Fibroblast of skin of right quadriceps (primary cell): ENCODE results near the gene SLC22A23.

Source experiments
- DNase-seq: peaks from one replicate; pipeline ENCODE4 v3.0.0-alpha.2; 2013

Gene SLC22A23

GRCh38 chr6:3421791-3422434 is 34.9 kb downstream of the SLC22A23 start:
- peak; percentile 42 for DNase-seq

DNA sequence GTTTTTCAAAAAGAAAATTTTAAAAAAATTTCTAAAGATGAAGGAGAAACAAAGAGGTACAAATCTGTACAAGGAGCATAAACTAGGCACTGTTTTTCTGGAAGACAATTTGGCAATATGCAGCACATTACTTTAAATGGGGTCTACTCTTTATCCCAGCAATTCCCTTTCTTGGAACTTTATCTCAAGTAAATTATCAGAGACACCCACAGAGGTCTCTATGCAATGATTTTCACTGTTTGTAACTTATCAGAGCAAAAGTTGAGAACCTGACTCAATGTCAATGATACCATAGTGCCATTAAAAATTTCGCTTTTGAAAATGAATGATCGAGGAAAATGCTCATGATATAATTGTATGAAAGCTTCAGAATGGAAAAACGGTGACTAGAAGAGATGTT is 35.7 kb downstream of the SLC22A23 start:
- DNase-seq = no peak

GRCh38 chr6:3419624-3420272 is 37.1 kb downstream of the SLC22A23 start:
- peak; percentile 78 for DNase-seq

GRCh38 chr6:3418496-3419060 is 38.3 kb downstream of the SLC22A23 start:
- DNase-seq = no peak

- no peak for DNase-seq
These were observed 39.4 kb downstream of the SLC22A23 start for GRCh38 chr6:3417473-3417872.

DNA sequence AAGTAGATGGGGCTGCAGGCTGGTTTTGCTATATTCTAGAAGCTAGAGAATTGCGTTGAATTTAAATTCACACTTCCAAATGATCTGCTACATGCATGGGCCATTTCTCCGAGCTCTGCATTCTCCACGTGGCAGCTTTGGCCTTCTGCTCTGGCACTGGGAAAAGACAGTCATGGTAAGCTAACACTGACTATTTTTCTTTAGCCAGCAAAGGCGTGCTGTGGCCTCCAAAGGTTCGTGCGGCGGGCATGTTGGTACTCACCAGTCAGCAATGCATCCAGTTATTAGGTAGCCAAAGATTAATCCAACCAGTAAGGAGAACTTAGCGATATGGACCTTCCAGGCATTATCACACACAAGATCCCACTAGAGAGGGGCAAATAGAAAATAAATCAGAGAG is 41.4 kb downstream of the SLC22A23 start:
- DNase-seq = no peak

GRCh38 chr6:3415082-3415453 is 41.8 kb downstream of the SLC22A23 start:
- no peak for DNase-seq

GRCh38 chr6:3414327-3415081 is 42.3 kb downstream of the SLC22A23 start:
- DNase-seq = peak; percentile 70

- DNase-seq = no peak
These were observed 43.3 kb downstream of the SLC22A23 start for GRCh38 chr6:3413592-3413991.

DNA sequence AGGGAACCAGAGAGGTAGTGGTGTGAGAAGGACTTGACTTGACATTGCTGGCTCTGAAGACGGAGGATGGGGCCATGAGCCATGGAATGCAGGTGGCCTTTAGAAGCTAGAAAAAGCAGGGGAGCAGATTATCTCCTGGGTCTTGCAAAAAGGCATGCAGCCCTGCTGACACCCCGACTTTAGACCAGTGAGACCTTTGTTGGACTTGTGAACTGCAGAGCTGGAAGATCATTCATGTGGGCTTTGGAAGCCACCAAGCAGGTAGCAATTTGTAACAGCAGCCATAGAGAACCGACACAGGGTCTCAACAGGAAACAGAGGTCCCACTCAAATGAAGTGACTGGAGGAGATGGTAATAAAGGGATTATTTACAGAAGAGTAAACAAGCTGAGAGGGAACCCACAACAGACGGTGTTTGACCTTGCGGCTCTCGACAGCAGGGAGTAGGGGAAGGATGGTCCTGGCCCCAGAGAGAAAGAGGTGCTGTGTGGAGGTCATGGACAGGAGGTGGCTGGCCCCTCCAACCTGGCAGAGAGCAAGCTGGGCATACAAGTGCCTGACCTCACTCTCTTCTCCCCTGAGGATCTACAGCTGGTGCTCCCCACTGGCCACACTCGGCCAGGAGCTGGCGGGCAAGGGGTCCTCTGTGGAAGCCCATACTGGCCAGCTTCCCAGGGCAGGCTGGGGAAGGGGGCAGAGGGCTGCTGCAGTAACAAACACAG is 43.9 kb downstream of the SLC22A23 start:
- DNase-seq = no peak

DNA sequence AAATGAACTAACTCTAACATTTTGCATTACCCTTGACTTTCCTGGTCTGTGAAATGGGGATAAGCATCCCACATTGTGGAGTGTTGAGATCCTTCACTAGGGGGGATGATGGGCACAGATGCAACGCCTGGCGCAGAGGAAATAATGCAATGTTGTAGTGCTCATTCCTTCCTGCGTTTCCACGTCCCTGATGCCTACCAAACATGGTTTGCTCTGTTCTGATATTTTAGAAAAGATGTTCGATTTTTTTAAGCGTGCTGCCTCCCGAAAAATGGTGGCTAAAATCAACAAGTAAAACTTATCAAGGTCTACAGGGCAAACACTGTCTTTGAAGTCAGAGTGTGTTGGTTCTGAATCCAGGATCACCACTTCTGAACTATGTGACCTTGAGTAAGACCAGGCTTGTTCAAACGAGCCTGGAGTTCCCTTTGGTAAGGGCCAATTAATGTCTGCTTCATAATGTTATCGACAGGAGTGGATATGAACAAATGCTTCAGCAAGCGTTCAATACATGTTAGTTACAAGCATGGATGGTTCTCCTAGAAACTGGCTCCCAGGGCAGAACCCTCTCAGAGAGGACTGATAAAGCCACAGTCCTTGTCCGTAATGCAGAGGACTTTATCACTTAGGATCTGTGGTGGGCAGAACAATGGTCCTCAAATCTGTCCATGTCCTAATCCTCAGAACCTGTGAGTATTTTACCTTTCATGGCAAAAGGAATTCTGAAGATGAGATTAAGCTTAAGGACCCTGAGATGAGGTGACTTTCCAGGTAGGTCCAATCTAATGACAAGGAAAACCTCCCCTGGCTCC is 44.7 kb downstream of the SLC22A23 start:
- no peak for DNase-seq

DNA sequence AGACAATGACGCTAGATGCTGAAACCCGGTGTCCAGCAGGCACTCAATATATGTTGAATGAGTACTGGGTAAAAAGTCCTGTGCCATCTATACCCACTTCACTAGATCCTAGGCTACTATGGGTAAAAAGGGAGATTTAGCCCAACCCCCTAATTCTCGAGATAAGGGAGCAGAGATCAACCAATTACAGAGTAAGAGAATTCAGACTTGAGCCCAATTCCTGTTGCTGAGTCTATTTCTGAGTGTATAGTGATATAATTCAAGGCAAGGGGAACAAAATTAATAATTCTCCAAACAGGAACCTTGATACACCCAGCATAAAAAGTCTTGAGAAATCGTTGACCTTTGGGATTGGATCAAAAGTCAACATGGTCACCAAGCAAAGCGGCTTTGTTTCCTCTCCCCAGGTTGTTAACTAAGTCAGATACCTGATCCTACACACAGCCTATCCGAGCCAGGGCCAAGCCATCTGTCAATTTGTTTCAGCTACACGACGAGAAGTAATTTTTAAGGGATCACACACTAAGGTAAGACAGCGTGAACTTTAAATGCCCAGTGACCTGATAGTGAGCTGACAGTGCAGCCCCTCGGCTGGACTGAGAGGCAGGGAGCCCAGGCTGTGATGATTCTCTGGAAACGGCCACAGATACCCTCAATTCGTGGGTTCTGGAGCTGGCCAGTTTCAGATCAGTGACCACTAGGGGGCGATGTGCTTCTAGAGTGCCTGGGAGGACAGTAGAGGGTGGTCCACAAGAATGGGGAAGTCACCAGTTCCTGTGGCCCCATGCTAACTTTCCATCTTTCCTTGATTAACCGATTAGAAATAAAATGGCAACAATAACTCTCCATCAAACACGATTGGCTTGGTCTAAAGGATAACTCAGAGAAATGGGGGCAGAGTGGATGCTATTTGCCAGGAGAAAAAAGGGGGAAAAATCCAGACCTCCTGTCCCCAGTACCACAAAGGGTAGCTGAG is 46.2 kb downstream of the SLC22A23 start:
- DNase-seq = peak; percentile 56

DNA sequence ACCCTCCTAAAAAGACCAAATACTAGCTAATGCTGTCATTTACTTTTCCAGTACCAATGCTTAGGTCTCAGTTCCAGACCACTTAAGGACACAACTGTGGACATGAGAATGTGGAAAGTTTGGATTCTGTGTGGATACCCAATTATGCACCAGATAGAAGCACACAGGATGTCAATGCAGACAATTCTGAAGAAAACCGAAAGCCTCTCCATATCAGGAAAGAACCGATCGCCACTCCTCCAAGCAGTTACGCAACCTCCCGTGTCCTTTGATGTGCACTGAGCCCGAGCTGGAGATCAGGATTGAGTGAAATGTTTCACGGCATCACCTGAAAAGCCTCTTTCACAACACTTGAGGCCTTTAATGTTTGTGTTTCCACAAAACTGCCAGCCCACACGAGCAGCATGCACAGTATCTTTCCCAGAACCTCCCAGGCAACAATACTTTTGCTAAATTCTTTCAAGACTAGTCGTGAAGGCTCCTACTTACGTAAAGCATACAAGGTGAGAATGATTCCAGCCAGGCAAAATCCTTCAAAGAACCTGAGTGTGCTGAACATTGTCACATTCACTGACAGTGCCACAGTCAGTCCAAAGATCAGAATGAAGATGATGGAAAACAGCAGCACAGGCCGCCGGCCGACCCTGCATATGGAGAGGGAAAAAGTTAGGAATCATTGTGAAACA is 47.0 kb downstream of the SLC22A23 start:
- no peak for DNase-seq

- DNase-seq = no peak
These were observed 48.2 kb downstream of the SLC22A23 start for GRCh38 chr6:3408665-3409064.

- no peak for DNase-seq
These were observed 49.0 kb downstream of the SLC22A23 start for GRCh38 chr6:3407840-3408239.

DNA sequence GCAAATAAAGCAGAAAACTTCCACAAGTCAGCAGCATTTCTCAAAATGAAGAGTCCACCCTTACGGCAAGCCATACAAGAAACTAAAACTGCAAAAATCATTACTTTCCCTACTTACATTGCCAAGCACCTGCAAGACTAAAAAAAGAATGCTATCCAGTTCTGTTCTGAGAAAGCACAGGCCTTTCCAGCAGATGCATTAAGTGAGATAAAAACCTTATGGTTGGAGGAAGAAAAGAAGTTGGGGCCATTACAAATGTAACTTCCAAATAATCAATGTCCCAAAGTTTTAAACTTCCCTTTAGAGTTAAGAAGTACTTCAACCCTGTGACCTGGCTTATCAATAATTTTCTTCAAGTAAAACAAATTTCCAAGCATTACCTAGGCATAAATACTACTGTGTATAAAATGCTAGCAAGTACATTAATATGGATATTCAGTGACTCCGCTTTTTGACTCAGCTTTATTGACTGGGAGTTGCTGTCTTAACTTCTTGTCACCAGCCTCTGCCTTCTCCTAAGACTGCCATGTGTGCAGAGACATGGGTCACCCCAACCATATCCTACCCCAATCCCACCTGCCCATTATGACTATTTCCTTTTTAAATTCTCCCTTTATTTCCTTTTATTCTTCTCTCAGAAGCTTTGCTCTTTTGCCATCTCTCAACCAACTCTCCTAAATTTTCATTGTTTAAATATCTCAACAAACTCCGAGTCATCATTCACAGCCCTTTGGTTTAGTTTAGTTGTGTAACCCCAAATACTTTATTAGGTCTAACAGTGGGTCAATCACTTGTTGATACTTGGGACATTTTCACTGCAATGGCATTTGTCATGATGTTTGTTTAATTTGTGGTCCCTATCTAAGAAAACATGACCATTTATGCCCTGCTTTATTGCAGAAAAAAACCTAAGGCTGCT is 49.7 kb downstream of the SLC22A23 start:
- DNase-seq = no peak

GRCh38 chr6:3406362-3406821 is 50.5 kb downstream of the SLC22A23 start:
- DNase-seq = no peak

GRCh38 chr6:3405679-3406078 is 51.2 kb downstream of the SLC22A23 start:
- DNase-seq = peak; percentile 48

DNA sequence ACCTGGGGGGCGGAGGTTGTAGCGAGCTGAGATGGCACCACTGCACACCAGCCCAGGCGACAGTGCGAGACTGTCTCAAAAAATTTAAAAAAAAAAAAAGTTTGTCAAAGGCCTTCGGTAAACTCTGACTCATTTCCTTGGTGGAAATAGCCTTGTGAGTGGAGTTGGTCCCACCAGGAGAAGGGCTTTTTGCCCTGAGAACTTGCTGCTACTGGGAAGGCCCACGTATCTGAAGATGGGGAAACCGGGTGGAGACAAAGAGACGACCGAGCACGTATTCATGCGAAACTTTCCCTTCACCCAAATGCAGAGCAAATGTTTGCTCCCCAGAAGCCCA is 51.7 kb downstream of the SLC22A23 start:
- DNase-seq = no peak
